Measurements from ENCODE around the gene LARGE1.
"Not testable (repeated sequence)": the region's sequence is repeated elsewhere in the genome, so short reads cannot be mapped to it uniquely, and the experiment has no call there.

LARGE1 gene

DNA sequence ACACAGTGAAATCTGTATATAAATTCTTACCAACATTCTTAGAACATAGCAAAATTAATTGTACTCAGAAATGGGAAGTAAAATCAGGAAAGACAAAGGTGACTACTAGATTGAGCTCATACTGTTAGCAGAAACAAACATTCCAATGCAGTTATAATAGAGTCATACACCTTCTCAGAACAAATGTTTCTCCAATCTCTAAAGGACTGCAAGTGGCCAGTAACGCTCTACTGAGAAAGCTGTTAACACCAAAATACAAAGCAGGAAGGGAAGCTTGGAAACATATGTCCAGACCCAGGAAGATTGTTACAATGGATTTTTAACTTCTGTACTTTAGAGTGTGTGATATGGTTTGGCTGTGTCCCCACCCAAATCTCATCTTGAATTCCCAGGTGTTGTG lies 341.5 kb downstream of the LARGE1 start:
- no peak for DNase-seq

DNA sequence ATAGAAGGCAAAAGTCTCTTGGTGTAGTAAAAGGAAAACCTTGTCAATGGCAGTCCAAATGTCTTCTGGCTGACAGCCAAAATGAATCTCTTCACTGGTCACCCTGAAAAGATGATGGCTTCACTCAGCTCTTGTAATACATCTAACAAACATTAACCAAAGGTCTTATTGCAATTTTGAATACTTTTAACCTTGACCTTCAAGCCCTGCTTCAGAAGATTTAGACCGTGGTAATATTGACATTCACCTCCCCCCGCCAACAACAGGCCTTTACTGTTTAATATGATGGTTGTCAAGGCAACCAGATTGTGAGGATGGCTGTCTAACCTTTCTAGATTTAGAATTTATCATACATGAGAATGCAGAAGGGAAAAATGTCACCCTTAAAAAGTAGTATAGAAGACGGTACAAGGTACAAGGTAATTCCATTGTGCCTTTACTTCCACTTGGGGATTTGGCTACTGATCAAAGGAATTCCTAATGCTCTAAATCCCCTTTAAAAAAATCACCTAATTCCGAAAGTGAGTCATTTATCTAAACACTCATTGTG lies 342.3 kb downstream of the LARGE1 start:
- no peak for DNase-seq

DNA sequence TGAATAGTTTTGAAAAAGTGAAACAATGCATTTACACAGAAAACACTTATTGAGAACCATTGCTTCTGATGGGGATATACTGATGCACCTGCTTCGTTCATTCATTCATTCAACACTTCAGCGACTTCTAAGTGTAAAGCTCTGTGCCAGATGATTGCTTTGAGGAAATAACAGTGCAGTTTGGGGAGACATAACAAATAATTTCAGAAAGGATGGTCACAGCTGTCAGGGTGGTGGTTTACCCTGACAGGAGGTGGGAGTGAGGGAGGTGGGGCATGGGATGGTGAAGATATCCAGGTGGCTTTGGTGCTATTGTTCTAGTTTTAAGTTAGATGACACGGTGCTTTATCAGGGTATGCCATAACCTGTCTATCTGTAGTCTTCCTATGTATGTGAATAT lies 344.1 kb downstream of the LARGE1 start:
- no peak for DNase-seq

DNA sequence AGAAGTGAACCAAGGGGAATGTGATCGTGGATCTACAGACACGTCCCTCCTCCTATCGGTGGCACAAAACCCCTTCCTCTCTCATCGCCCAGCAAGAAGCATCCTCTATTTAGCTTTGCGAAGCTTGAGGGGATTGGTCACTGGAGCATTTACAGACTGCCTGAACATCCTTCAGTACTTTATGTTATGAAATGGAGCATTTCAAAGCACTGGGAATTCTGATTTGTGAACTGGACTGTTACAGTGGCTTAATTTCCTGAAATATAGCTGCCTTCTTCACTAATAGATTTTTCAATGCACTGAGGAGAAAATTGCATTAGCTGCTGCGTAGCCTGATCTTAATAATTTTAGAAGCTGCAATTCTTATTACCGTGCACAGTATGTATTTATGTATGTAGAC lies 344.5 kb downstream of the LARGE1 start:
- no peak for DNase-seq

DNA sequence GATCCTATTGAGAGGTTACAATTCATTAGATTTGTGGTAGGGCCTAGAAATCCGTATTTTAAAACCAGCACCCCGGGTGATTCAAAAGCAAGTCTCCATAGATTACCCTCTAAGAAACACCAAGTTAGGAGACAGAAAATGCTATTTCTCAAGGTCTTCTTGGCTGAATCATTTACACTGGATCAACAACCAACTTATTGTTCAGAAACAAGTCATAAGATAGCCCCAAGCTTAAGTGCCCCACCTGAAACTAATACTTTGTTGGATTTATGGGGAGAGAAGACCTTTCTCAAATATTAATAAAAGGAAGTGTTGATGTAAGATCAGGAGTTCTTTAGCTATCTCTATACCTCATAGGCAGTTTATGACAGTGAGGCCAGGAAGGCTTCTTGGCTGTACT lies 345.2 kb downstream of the LARGE1 start:
- DNase-seq, result no peak

DNA sequence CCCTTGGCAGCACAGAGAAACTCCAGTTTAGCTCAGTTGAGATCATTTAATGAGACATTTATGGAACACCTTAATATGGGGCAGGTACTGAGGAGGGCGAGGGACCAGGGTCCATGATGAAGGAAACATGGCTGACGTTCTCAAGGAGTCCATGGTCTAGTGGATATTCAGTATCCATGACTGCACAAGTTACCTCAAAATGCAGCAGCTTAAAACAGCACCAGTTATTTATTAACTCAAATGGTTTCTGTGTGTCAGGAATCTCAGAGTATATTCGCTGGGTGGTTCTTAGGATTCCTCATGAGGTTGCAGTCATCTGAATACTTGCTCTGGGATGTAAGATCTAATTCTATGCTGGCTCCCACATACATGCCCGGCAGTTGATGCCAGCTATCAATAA lies 346.8 kb downstream of the LARGE1 start:
- no peak for DNase-seq

DNA sequence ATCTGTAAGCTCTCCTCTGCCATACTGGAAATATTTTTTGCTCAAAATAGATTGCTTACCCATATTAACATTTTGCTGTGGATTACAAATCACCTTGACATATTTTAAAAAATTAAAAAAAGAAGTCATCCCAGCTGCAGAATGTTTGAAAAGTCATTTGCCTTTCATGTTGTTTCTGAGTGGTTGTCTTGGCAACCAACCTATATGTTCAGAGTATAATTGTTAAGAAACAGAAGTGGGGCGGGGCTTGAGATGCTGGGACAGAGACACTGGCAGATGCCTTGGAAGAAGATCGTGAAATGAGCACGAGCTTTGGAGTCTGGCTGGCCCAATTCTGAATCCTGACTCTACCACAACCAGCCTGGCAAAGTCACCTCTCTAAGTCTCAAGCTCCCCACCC lies 348.2 kb downstream of the LARGE1 start:
- DNase-seq, result no peak

DNA sequence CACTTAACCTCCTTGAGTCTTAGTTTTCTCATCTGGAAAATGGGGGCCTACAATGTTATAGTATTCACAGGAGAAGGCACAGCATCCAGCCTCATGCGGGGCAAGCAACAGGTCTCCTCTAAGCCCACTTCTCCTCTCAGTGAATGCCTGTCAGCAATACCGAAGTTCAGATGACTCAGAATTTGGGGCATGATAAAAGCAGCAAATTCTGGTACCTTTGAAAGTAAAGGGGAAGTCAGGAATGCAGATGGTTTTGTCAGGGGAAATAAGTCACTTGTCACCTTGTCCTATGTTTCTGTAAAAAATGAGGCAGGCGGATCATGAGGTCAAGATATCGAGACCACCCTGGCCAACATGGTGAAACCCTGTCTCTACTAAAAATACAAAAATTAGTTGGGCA lies 350.2 kb downstream of the LARGE1 start:
- no peak for DNase-seq

DNA sequence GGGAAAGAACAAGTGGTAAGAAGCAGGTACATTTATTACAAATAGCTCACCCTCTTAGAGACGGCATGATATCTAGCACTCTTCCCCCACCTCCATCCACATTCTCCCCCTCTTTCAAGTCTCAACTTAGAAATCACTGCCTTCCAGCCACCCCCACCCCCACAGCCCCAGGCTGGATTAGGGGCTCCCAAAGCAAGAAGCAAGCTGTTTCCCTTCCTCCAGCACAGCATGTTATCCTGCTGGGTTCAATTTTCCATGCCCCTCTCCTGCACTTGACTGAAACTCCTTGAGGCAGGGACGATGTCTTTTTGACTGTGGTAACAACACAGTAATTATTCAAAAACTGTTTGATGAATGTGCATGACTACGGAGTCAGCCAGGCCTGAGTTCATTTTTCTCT lies 350.7 kb downstream of the LARGE1 start:
- no peak for DNase-seq

DNA sequence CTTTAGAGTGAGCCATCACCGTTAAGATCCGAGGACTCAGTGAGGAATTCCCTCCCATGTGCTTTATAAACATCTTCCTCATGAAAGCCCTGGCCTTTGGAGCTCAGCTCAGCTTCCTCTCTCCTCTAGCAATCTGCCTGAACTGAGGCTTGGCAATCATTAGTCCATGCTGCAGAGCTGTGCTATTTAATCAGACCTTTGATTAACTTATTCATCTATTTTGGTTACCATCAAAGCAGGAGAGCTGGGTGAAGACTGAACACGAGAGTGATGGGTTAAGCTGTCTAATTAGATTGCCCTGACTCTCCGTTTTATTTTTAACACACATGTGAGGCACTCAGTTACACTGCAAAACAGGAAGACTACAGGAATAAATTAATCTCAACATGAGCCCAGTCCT lies 351.3 kb downstream of the LARGE1 start:
- DNase-seq, result no peak

DNA sequence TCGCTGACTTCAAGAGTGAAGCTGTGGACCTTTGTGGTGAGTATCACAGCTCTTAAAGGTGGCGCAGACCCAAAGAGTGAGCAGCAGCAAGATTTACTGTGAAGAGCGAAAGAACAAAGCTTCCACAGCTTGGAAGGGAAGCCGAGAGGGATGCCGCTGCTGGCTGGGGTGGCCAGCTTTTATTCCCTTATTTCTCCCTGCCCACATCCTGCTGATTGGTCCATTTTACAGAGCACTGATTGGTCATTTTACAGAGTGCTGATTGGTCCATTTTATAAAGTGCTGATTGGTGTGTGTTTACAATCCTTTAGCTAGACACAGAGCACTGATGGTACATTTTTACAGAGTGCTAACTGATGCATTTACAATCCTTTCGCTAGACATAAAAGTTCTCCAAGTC lies 353.8 kb downstream of the LARGE1 start:
- DNase-seq, result not testable (repeated sequence)

DNA sequence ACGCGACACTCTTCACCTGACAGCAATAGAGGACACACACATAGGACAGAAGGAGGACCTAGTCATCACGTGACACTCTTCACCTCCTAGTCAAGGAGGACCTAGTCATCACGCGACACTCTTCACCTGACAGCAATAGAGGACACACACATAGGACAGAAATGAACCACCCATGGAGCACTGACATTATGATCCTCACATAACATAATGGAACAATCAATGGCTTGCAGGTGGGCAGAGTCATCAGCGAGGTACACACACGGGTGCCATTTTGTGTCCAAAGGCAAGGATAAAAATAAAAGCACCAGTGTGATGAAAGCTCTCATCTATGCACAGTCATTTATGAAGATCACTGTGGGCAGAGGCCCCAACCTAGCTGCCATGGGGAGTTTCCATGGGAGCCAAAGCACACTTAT lies 354.7 kb downstream of the LARGE1 start:
- DNase-seq, result no peak

DNA sequence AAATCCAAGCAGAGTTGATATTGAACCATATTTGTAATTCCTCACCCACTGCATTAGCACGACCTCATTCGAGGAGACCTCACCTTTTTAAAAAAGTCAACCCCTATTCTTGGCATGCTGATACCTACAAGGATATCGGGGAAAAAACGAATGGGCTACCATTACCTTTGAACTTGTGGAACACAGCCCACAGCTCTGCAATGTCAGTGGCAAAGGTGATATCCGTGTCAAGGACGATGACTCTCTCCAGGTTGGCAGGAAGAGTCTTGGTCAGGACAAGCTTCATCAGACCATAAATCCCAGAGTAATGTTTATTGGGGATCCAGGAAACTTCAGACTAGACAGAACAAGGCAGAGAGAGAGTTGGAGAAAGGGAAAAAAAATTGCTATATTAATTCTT lies 355.6 kb downstream of the LARGE1 start:
- DNase-seq, result no peak

DNA sequence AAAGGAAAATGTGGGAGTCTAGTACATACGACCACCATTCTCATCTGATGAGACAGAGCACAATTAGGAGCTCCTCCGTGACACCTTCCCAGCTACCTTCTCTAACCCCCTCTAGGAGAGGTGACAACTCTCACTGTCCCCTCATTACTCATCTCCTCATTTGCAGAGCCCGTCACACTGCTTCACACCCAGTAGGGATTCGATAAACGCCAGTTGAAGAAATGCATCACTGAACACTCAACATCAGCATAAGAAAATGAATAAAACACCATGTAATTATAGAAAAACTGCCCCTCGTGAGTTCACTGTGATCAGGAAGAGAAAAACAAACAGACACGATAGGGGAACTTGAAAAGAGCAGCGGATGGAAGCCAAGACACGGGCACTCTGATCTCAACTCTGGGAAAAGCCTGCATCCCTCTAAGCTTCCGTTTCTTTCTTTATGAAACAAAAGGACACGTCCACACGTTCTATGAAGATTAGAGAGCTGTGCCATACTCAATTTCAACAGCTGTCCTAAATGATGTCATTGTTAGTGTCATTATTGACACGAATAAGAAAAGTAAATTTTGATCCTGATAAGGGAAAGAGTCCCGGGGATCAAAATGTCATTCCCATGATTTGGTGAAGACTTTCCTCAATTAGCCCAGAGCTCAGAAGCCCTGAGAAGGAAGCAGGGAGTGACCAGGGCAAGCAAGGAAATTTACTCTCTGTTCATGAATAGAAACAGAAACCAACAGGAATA lies 356.9 kb downstream of the LARGE1 start:
- no peak for DNase-seq

DNA sequence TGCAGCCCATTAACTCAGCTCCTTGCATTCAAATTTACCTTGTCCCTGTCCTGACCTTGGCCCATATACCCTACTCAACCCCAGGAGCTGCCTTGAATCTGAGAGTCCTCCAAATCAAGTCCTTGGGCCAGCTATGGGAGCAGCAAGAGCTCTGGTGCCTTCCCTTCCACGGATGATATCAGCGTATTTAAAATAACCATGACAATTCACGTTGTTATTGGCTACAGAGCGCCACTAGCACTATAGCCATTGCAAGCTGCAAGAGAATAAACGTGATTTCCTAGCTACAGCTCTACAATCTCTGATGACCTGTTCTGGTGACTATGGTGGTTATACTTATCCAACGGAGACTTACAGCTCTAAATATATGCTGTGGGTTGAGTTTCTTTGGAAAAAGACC lies 357.8 kb downstream of the LARGE1 start:
- DNase-seq, result no peak

DNA sequence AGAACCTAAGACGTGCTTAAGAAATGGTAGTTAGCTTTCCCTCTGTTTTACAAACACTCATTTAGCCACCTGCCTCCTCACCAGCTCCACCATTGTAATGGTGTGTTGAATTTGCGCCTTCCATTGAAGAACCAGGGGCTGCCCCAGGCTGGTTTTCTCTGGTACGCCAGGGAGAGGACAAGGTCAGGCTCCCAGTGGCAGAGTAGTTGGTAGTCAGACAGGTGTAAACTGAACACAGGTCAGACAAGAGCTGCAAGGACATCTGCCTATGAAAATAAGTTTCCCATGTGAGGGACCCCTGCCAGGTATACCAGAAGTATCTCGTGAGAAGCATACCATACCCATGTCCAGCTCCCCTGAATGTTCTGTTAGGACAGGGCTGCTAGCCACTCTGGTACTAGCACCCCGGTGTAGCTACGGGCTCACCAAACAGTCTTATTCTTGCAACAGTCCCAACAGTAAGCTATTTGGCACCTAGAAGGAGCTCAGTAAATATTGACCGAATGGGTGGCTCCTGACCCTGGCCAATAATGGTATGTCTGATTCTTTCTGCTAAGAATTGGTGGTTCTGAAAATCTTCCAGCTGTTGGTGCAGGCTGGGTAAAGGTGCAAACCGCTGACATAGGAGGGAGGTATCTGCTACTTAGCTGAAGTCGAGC lies 359.0 kb downstream of the LARGE1 start:
- no peak for DNase-seq

DNA sequence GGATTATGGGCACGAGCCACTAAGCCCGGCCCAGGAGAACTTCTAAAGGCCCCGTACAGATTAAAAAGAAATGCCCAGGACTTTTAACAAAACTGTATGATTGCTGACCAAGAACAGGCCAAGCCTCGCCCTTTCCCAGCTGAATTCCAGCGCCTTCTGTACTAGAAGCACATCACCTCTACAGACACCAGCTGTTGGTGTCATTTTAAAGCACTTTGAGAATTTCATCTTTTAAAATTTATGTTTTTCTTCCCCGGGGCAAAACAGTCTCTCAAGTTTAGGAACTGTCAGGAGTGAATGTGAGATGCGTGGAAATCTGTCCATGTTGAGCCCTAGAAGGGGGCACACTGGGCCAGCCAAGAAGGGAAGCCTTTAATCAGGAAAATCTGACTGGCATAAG lies 362.4 kb downstream of the LARGE1 start:
- no peak for DNase-seq

DNA sequence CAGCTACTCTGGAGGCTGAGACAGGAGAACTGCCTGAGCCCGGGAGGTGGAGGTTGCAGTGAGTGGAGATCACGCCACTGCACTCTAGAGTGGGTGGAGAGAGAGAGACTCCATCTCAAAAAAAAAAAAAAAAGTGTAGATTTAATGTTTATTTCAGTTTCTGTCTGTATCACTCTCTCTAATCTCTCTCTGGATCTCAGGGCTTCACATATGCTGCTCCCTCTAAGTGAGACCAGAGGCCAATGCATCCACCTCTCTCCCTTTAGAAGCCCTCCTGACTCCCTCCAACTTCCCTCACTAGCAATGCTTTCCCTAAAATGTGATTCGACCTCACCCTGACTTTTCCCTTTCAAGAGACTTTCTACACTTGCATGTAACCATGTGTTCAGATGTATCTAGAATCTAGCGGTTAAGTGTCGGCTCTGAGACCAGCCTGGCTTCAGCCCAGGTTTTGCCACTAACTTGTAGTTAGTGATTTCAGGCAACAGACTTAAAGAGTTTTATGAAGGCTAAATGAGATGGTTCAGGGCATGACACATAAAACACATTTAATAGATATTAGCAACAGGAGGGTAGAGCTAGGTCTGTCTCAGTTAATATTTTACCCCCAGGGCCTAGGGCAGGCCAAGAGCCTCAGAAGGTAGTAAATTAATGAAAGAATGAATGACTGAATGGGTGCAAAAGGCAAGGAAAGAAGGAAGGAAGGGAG lies 364.3 kb downstream of the LARGE1 start:
- DNase-seq, result no peak

DNA sequence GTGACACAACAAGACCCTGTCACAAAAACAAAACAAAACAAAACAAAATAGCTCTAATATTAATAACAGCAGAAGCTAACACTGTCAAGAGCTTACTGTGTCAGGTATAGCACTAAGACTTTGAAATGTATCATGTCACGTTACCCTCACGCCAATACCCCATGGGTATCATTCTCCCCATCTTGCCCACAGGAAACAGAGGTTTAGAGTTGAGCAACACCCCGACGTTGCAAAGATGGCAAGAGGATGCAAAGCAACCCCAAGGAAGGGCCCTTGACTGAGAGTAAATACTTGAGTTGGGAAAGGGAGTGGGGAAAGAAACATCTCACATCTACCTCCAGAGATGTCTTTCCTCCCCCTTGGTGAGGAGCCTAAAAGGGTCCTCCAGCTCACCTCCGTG lies 366.8 kb downstream of the LARGE1 start:
- no peak for DNase-seq

DNA sequence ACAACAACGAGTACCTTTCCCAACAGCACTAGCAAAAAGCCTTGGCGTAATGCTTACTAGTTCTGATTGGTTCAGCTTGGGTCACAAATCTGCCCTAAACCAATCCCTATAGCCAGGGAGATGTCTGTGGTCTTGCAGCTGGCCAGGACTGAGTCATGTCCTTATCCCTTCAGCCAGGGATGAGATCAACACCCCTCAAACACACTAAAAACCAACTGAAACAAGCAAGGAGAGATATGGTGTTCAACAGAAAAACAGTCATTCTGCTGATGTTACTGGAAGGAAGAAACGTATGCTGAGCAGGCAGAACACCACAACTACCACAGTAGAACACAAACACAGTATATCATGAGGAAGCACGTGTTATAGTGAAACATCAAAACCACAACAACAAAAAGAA lies 375.6 kb downstream of the LARGE1 start:
- DNase-seq, result no peak

DNA sequence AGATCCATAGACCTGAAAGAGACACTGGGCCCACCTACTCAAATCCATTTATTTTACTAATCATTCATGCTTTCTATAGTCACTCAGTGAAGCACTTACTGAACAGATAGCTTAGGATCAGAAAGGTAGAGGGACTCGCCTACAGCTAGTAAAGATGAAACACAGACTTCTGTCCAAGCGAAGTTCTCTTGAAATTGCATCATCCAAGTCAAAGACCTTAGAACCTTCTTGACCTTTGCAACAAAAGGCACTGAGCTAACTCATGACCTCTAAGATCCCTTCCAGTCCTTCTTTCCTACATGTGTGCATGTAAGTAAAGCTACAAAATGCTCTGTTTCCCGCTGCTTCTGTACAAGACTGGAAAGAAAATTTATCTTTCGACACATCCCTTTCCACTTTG lies 377.6 kb downstream of the LARGE1 start:
- no peak for DNase-seq

DNA sequence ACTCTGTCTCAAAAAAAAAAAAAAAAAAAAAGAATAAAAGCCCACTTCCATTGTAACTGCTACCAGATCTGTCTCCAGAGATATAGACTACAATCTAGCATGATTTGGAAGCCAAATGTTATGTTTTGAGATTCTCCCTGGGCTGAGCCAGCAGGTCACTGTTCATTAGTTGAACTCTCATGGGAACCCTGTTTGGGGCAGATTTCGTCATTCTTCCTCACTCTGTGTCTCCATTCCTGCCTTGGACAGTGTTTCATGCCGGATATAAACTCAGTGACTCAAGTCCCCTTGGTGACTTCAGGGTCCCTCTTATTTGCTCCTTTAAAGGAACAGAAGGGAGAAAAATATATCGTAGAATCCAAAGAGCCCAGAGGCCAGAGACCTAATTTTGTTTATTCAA lies 378.1 kb downstream of the LARGE1 start:
- no peak for DNase-seq

DNA sequence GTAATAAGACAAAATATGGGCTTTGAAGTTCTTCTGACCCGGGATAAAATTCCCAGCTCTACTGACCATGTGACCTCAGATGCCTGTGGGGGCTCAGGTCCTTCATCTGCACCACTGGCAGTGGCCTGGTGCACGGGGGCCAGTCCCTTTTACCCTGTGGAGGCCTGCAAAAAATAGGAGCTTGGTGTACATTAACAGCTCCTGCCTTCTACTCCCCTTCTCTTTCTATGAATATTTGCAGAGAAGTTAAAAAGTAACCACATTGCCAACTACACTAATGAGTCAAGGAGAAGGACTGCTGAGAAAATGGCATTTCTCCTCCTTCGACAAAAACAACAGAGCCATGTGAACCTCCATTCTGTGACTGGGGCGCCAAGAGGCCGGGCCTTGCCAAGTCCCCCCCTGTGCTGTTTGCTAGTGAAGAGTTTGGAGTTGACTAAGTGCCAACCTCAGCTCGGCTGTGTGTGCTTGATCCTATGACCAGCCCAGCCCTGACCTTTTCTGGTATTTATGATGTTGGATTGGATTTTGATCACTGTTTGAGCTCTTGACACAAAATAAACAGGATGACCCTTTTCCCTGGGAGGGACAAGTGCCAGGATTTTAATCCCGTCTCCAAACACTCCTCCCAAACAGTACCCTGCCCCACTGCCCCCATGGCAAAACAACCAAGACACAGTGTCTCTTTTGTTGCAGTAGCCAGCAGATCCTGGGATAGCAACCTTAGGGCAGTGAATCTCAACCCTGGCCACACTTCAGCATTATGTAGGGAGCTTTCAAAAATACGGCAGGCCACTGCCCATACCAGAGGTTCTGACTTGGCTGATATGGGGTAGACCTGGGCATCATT lies 380.1 kb downstream of the LARGE1 start:
- no peak for DNase-seq
